HG02938 (cell line): ENCODE data around the gene CCNL2.
"Not testable (repeated sequence)": the region's sequence is repeated elsewhere in the genome, so short reads cannot be mapped to it uniquely, and the experiment has no call there.

ENCODE experiments used
- ATAC-seq: cut with Tn5 transposase; IDR thresholded peaks from one replicate; pipeline ENCODE4 v1.9.1; 2021; ENCODE audit warnings: mild to moderate bottlenecking, moderate library complexity; ENCODE audit not compliant: unreplicated experiment

CCNL2 gene

DNA sequence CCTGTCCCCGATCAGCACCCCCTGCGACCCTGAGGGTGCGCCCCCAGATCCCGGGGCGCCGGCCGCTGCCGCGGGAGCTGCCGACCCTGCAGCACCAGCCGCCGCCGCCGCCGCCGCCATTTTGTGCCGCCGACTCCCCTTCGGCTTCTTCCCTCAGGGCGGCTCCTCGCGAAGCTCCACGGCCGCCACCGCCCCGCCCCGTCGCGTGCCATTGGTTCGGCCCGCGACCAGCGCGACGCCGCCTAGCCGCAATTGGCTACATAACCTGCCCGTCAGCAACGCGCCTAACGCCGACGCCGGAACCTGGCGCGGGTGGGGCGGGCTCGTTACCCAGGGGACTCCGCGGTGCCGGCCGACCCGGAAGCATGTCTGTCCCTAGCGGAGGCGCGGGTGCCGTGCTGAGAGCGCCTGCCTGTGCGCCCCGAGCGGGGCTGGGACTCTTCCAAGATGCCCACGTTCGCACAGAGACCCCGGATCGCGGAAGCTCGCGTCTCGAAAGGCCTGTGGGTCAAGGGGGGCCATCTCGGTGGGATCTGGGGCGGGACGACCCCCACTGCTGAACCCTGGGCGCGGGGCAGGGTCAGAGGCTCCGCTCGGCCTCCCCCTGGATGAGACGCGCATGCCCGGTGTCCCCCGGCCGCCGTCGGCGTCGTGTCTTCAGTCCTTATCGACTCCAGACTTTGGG lies at the start of gene CCNL2:
Gene CCNL2 (minus strand): TSS at position 149 of the 685 bp plus-strand sequence. CDS start 29 bp downstream, at position 120.
- peak; percentile 82 for ATAC-seq

DNA sequence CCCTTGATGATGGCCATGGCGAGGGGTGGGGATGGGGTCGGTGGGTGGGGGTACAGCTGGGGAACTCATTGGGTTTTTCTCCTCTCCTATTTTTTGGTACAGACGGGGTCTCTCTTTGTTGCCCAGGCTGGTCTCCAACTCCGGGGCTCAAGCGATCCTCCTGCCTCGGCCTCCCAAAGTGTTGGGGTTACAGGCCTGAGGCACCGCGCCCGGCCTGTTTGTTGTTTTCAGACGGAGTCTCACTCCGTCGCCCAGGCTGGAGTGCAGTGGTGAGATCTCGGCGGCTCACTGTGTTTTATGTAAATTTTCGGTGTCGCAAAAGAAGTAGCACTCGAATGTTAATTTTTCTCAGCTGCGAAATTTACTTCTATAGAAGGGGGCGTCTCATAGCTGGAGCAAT lies 47.5 kb upstream of the CCNL2 start:
- not testable (repeated sequence) for ATAC-seq

DNA sequence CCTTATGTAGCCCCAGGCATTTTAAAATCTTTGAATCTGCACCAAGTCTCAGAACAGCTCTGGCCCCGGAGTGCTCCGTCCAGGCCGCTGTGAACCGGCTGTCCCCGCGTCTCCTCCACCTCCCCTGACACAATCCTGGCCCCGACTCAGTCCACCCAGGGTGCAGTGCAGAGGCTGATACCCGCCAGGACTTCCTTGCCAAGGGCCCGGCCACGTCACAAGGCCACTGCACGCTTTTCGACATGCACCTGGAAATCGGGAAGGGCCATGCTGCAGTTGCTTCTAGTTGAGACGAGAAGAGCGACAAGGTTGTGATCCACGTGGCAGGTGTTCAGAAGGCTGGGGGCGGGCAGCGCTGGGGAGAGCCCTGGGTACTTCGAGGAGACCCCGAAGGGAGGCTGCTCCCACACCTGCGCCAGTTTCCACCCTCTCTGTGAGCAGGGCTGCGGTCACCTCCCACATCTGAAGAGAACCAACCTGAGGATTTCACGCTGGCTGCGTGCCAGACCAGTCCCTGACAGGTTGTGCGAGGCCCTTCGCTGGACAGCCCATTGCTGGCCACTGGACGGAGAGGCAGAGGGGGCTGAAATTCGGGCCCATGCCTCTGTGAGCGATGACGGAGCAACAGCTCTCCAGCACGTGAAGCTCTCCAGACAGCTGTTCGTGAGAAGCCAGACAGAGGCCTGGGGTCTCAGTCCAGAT lies 43.1 kb upstream of the CCNL2 start:
- ATAC-seq = no peak

DNA sequence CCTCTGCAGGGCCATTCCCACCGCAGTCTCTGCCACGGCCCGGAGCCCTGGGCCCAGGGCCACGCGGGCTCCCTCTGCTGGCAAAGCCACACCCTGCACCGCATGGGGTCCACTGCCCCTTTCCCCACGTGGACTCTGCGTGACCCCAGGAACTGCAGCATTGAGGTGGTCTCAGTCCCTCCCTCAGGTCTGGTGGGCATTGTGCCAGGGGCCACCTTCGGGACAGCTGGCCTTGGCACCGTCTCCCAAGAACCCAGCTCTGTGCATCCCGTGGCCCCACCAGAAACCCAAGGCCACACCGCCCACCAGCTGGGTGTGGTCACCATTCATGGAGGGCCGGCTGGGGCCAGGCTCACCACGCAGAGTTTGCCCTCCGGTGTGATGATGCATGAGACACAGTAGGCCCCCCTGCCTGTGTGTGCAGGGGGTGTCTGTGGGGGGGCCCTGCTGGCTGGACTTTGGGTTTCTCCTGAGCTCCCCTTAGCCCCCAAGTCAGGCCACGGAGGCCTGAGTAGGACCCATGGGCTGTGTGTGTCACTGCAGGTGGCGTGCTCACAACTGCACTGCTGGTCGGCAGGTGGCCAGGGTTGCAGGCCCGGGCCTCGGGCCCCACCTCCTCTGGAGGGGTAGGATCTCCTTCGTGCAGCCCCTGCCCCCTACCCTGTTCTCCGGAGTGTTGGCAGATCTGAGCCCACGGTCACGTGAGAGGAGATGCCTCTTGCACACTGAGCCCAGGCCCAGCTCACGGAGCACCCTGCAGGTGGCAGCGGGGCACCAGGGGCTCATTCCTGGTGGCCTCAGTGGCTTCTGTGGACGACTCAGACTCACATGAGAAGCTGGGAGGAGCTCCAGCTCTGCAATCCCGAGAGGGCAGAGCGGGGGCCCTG lies 42.1 kb upstream of the CCNL2 start:
- no peak for ATAC-seq

DNA sequence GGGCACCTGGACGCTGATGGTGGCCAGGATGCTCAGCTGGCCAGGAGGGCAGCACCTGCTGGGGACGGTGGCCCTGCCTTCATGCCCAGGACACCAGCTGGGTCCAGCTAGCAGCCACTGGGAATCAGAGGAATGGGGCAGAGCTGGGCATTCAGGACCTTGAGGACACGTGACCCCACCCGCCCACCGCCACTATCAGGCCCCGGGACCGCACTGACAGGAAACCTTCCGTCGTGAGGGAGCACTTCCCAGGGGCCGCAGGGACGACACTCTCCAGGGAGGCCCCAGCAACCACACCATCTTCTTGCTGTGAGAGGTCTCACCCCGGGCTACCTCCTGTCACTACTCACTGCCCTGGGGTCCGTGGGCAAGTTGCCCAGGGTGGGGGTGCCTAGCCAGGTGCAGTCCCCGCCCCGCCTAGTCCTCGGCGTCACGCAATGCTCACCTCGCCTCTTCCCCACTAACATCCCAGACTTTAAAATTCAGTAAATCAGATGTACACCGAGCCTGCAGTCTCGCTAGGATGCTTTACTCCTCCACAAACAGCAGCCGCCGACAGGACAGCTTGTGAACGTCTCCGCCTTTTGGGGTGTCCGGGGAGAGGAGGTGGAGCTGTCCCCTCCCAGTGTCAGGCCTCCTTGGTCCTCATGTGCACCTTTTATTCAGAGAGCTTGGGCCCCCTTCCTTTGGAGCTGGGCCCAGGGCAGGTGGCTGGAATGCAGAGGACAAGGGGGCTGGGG lies 41.3 kb upstream of the CCNL2 start:
- no peak for ATAC-seq

DNA sequence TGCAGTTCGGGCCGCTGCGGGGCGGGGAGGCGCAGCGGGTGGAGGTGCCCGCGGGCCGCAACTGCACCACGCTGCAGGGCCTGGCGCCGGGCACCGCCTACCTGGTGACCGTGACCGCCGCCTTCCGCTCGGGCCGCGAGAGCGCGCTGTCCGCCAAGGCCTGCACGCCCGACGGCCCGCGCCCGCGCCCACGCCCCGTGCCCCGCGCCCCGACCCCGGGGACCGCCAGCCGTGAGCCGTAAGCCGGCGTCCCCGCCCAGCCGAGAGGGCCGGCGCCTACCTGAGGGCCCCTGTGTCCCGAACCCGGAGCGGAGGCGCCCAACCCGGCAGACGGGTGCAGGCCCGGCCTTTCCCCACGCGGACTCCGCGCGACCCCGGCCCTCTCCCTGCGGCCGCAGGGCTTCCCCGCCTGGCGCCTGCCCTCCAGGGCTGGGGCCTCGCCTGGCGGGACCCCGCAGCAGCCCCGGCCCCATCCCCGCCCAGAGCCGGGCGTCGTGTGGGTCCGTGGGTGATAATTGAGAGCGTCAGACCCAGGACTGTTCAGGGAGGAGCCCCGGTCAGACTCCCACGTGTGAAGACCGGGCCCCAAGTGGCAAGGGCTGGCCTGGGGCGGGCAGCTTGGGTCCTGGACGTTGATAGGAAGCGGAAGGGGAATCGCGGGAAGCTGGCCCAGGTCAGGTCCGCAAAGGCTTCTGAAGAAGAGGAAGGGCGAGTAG lies 40.6 kb upstream of the CCNL2 start:
- no peak for ATAC-seq

DNA sequence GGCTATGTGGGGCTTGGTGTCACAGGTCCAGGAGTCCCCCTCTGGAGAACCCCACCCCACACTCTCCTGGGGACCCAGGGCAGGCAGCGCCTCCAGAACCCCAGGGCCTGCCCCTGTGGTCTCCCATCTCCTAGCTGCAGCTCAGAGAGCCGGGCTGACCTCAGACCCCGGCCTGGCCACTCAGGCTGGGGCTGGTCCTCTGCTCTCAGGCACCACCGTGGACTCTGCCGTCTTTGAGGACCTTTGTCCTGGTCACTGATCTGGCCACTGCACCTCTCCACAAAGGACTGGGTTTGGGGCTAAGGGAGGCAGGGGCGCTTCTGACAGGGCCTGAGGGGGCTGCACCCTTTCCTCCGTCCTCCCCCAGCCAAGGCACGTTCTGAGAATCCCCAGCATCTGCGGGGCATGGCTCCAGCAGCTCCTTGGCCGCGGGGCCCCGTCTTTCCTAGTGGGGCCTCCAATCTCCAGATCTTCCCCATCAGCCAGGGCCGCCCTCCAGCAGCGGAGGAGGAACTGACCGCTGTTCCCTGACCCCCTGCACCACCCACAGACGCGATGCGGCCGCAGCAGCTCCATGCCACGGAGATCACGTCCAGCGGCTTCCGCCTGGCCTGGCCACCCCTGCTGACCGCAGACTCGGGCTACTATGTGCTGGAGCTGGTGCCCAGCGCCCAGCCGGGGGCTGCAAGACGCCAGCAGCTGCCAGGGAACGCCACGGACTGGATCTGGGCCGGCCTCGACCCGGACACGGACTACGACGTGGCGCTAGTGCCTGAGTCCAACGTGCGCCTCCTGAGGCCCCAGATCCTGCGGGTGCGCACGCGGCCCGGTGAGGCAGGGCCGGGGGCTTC lies 39.6 kb upstream of the CCNL2 start:
- no peak for ATAC-seq

DNA sequence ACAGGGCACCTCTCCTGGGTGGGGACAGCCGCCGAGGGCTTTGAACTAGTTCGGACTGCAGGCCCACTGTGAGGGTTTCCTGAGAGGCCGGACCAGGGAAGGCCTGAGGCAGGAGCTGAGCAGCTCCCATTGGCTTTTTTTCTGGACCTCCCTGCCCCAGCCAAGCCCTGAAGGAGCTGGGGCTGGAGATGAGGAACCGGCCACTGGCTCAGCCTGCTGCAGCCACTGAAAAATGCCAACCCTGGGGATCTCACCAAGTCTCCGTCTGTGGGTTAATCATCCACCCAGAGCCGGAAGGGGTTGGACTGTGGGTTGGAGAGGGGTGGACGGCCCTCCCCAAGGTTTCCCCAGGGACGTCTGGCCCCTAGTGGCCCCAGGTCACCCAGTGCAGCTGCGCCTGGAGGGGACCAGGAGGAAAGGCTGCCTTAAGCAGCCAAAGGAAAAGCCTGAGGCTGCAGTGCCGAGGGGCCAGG lies 38.8 kb upstream of the CCNL2 start:
- ATAC-seq = no peak

DNA sequence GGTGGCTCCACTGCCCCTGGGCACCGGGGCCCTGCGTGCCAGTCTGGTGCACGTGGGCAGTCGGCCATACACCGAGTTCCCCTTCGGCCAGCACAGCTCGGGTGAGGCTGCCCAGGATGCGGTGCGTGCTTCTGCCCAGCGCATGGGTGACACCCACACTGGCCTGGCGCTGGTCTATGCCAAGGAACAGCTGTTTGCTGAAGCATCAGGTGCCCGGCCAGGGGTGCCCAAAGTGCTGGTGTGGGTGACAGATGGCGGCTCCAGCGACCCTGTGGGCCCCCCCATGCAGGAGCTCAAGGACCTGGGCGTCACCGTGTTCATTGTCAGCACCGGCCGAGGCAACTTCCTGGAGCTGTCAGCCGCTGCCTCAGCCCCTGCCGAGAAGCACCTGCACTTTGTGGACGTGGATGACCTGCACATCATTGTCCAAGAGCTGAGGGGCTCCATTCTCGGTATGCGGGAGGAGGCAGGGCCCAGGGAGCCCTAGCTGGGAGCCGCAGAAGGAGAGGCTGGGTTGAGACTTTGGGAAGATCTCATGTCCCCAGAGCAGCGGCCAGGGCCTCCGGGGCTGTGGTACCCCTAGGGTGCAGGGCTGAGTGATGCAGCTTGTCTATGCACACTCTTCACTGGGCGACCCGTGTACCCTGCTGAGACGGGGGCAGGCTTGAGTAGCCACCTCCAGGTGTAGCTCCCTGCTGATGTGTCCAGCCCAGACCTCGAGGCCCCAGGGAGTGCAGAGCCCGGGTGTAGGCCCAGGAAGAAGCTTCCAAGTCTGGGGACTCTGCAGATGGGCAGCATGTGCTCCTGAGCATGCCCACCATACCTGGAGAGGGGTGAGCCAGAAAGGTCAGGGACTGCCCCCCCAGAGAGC lies 38.1 kb upstream of the CCNL2 start:
- no peak for ATAC-seq

DNA sequence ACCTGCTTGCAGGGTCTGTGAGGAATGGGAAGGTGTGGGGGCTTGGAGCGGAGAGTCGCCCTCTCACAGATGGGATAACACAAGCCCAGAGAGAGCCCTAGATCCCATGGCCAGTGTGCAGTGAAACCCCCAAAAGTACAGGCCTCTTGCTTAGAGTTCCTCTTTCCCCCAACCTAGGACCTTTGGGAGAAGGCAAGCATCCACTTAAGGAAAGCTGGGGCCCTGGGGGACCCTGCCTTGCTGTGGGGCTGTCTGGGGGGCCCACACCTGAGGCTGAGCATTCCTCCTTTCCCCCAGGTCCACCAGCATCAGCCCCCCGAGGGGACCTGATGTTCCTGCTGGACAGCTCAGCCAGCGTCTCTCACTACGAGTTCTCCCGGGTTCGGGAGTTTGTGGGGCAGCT lies 37.5 kb upstream of the CCNL2 start:
- ATAC-seq = no peak

DNA sequence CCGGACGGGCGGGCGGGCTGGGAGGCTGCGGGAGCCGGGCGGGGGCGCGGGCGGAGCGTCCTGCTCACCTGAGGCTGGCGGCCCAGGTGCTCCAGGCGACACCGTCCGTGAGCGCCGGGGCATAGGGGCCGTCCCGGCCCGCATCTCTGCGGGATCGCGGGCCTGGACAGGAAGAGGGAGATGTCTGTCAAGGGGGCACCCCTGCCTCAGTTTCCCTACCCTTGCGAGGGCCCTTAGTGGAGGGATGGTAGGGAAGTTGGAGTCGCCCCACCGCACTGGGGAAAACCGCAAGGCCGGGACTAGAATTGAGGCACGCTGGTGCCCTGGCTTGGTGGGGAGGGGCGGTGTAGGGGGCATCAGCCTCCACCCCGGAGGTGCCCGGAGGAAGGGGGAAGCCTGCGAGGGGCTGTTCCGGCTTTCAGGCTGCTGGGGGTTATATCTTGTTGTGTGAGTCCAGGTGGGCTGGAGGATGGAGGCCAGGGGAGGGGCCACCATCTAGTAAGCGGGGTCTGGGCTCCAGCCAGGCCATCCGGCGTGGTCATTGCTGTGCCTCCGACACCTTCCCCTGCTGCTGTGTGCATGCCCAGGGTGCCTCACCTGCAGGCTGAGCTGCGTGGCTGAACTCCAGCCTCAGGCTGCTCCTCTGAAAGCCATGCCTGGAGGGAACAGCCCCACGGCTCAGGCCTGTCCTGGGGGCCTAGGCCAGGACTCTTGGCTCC lies 36.9 kb upstream of the CCNL2 start:
- ATAC-seq = no peak

DNA sequence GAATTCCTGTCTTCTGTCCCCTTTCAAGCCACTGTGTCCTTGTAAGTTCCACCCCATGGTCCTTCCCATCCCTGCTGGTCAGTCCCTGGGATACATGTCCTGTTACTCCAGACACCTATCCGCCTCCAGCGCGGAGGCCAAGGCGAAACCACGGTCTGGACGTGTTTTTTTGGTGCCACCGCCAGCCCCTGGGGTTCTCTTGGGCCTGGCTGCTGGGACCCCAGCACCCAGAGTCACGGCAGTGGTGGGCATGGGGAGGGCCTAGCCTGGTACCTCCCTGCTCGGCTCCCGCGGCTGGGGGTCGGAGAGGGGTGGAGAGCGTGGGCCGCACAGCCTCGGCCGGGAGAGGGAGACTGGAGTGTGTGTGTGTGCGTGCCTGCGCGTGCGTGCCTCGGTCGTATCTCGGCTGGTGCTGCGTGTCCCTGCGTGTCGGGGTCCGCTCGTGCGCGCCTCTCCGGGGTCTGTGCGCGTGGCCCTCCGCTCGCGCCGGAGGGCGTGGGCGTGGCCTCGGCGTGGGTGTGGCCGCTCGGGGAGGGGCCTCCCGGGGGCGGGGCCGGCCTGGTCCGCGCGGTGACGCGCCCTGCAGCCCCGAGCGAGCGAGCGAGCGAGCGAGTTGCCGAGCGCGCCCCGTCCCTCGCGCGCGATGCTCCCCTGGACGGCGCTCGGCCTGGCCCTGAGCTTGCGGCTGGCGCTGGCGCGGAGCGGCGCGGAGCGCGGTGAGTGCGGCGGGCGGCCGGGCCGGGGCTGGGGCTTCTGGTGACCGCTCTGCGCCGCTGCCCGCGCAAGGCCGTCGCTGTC lies 36.2 kb upstream of the CCNL2 start, which contains the start of gene VWA1:
Gene VWA1 (plus strand): TSS at position 585 of the 798 bp plus-strand sequence. CDS start 59 bp downstream, at position 644.
- ATAC-seq = no peak

DNA sequence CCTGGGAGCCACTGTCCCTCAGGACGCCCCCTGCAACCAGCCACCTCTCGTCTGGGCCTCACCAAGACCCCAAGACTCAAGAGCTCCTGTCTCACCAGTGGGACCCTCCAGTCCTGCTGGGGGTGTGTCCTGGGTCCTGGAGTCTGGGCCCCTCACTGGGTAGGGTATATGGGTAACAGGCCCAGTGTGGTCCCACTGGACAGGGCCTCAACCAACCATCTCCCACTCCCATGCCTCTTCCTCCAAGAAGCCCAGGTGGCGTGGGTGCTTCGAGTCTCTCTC lies 35.6 kb upstream of the CCNL2 start:
- no peak for ATAC-seq

DNA sequence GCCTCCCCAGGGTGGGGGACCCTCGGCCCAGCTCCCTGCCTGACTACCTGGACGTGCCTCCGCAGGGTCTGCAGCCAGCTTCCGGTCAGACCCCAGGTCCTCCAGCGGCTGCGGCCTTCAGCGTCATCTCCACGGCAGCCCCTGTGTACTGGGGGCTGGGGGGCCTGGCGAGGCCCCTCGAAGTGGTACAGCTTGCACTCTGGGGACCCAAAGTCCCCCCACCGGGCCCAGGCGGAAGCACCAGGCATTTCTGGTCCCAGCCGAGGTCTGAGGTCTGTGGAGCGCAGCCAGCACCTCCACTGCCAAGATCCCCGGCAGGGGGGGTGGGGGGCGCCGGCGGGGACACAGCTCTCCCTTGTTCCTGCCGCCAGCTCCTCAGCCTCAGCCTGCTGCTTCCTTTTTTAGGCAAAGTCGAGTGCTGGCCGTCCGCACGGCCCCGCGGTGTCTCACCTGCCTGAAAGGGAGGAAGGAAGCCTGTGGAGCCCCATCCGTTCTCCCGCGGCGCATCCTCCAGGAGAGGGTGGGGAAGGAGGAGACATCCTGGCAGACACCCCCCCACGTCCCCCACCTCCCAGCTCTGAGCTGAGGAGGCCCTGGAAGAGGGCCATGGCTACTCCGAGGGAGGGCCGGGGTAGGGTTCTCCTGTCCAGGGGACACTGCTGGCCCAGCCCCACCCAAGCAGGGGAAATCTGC lies 35.1 kb upstream of the CCNL2 start:
- no peak for ATAC-seq

DNA sequence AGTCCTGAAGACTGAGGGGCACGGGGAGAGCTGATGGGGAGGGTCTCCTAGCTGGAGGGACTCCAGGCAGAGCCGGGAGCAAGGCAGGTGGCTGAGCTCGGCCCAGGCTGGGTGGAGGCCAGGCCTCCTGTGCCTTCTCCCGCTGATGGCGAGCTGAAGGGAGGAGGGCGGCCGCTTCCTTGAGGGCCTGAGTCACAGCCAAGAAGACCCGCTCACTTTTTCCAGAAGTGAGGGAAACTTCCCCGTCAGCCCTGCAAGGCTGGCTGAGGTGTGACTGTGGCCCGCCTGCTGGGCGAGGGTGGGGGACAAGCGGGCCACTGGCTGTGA lies 34.6 kb upstream of the CCNL2 start:
- no peak for ATAC-seq

DNA sequence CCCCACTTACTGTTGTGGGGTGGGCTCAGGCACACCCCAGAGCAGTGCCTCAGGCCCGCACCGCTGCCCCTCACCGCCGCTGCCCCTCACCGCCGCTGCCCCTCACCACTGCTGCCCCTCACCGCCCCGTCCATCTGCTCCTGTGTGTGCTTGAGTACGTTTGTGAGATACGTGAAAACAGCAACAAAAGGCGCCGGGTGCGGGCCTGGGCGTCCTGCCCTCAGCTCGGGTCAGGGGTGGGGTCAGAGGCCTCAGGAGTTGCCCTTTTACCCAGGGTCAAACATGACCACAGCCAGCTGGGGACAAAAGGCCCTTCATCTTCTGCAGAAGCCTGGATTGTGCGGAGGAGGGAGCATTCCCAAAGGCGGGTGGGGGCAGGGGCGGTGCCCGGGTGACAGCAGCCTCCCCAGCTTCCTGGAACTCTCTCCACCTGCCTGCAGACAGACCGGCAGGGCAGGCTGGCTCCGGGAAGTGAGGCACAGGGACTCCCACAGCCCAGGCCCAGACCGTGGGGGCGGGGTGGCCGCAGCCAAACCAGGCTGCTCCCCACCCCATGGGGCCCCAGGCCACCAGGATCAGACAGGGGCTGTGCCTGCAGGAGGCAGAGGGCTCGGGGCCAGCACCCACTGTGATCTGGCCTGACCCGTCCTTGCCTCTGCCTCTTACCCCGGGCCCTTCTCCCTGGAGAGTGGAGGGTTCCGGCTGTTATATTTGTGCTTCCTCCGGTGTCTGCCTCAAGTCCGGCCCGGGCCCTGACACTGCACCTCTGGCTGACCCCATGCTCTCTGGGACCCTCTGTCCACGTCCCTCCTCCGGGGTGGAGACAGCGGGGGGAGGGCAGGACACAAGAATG lies 34.0 kb upstream of the CCNL2 start:
- ATAC-seq = no peak
